Measurements from ENCODE around the gene NUP188.

DNA sequence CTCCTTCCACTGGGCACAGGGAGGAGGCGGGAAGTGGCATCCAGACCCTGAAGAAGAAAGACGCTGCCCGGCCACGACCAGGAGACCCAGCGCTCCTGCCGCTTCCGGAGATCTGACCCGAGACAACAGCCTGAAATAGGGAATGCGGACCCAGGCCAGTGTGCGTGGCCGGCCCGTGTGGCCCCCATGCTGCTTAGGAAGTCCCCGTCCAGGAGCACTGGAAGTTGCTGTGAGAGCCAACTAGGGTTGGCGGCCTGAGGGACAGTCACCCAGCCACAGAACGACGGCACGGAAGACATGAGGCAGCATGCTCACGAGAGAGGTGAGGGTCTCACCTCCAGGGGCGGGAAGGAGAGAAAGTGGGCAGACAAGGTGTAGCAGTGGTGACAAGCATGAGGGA lies 63.7 kb downstream of the NUP188 start:
- TF ChIP-seq, protein P1, sequence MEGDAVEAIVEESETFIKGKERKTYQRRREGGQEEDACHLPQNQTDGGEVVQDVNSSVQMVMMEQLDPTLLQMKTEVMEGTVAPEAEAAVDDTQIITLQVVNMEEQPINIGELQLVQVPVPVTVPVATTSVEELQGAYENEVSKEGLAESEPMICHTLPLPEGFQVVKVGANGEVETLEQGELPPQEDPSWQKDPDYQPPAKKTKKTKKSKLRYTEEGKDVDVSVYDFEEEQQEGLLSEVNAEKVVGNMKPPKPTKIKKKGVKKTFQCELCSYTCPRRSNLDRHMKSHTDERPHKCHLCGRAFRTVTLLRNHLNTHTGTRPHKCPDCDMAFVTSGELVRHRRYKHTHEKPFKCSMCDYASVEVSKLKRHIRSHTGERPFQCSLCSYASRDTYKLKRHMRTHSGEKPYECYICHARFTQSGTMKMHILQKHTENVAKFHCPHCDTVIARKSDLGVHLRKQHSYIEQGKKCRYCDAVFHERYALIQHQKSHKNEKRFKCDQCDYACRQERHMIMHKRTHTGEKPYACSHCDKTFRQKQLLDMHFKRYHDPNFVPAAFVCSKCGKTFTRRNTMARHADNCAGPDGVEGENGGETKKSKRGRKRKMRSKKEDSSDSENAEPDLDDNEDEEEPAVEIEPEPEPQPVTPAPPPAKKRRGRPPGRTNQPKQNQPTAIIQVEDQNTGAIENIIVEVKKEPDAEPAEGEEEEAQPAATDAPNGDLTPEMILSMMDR (conservative IDR thresholded peaks at IDR 0.05 in 1 of 2, IDR thresholded peaks at IDR 0.05 in 1 of 2; ENCODE audit: low read depth in 1 of 2, low read length in 2 of 2): no peak
- TF ChIP-seq EZH2 (IDR thresholded peaks at IDR 0.05; ENCODE audit: low read length, missing control alignments): no peak
